ENCODE data around the gene ZNF302. TPM values are rescaled to one million over a fixed set of nuclear protein-coding genes. Genes with fewer than 3 reads are reported as not detected.

ZNF302 gene
- total and polyA plus RNA-seq, 11 donors: 24.3 to 37.2 (median 32.9) TPM

DNA sequence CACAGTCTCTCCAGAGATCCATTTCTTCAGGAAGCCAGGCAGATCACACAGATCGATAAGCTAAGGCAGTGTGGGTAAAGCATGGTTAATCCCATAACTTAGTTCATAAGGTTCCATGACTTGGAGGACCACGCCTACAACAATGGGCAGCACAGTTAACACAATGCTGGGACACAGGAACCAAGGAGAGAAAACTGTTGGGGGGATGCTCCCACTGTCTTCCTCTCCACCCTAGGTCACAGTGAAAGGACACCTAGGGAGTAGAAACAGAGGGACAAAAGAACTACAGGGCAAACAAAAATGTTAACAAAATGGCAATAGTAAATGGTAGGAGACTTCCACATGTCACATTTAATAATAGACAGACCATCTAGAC, 35.8 kb downstream of the ZNF302 start:
- WGBS, 4 donors: 78 to 91% (median 81%) methylated on average over 2 of the region's 2 CpGs
- TF ChIP-seq, protein P1, sequence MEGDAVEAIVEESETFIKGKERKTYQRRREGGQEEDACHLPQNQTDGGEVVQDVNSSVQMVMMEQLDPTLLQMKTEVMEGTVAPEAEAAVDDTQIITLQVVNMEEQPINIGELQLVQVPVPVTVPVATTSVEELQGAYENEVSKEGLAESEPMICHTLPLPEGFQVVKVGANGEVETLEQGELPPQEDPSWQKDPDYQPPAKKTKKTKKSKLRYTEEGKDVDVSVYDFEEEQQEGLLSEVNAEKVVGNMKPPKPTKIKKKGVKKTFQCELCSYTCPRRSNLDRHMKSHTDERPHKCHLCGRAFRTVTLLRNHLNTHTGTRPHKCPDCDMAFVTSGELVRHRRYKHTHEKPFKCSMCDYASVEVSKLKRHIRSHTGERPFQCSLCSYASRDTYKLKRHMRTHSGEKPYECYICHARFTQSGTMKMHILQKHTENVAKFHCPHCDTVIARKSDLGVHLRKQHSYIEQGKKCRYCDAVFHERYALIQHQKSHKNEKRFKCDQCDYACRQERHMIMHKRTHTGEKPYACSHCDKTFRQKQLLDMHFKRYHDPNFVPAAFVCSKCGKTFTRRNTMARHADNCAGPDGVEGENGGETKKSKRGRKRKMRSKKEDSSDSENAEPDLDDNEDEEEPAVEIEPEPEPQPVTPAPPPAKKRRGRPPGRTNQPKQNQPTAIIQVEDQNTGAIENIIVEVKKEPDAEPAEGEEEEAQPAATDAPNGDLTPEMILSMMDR (IDR thresholded peaks at IDR 0.05): no peak
- TF ChIP-seq POLR2A (IDR thresholded peaks at IDR 0.05): no peak
- DNase-seq: no peak
- H3K36me3 ChIP-seq: no peaks in the 10 kb centered on the region
- intact Hi-C loops (cut with DNase I): loop anchor here in 9 of 10 donors (2.0 to 10.0 kb wide), 8 partner anchors 74 to 938 kb away; no protein-coding TSS in a partner anchor
- no peak overlapping the region for H3K27ac ChIP-seq
- no peaks in the 10 kb centered on the region for H3K4me1 ChIP-seq
- no peak overlapping the region for H3K4me3 ChIP-seq
- H3K9me3 ChIP-seq: peaks cover 0 to 23% (median 0%) of the 10 kb centered on the region in 12 donors
- H3K27me3 ChIP-seq: no peaks in the 10 kb centered on the region
- no peak for ATAC-seq

- no peak overlapping the region for H3K27ac ChIP-seq
- no peaks in the 10 kb centered on the region for H3K4me1 ChIP-seq
- H3K27me3 ChIP-seq: no peaks in the 10 kb centered on the region
- peaks cover 0 to 23% (median 0%) of the 10 kb centered on the region in 12 donors for H3K9me3 ChIP-seq
- H3K4me3 ChIP-seq: no peak overlapping the region
- no peaks in the 10 kb centered on the region for H3K36me3 ChIP-seq
- DNase-seq: no peak
- intact Hi-C loops (cut with DNase I): loop anchor here in 2 of 10 donors (10.0 kb wide), 2 partner anchors 211 to 941 kb away; no protein-coding TSS in a partner anchor
- no peak for TF ChIP-seq POLR2A (IDR thresholded peaks at IDR 0.05)
- TF ChIP-seq, protein P1 (IDR thresholded peaks at IDR 0.05): no peak
- no peak for ATAC-seq
Observed at GRCh38 chr19:34715357-34715756, 37.9 kb downstream of the ZNF302 start.

DNA sequence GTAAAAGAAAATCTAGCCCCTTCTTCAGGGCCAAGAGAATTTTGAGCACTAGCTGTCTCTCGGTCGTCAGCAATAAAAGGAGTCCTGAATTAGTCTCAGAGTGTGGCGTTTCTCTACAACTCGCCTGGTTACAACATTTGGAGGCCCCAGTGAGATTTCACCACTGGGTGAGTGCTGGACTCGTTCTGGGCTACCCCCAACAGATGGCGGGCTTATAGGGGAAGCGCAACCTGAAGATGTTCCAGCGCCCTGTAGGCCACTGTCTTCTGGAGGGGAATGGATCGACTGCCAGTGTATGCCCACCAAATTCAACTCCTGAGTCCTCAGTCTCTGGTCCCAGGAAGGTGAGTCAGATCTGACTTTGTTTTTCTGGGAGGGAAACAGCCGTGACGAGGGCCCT, 44.9 kb downstream of the ZNF302 start:
- TF ChIP-seq, protein P1 (IDR thresholded peaks at IDR 0.05): no peak
- TF ChIP-seq POLR2A (IDR thresholded peaks at IDR 0.05): no peak
- DNase-seq (no peak), ATAC-seq (no peak)
- no peaks in the 10 kb centered on the region for H3K9me3 ChIP-seq
- 49 to 65% (median 58%) methylated on average over 11 of the region's 11 CpGs for WGBS, 4 donors
- no peak overlapping the region for H3K27ac ChIP-seq
- intact Hi-C loops (cut with DNase I): no loop called here
- no peaks in the 10 kb centered on the region for H3K36me3 ChIP-seq
- H3K4me3 ChIP-seq: no peak overlapping the region
- H3K27me3 ChIP-seq: no peaks in the 10 kb centered on the region
- no peaks in the 10 kb centered on the region for H3K4me1 ChIP-seq

DNA sequence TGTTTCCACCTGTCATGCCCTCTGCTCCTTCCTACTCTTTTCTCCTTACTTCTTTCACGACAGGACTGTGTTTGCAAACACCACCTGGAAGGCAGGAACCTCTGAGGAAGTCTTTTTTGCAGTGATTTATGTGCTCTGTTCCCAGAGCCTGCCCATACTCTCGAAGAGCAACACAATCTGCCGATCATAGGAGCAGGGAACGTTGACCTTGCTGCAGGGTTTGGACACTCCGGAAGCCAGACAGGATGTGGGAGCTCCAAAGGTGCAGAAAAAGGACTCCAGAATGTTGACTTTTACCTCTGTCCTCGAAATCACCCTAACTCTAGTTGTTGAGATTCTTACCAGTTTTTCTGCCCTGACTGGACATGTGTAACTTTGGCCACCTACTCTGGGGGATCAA, 47.9 kb downstream of the ZNF302 start:
- H3K27me3 ChIP-seq: no peaks in the 10 kb centered on the region
- WGBS, 4 donors: 51 to 60% (median 53%) methylated on average over 6 of the region's 6 CpGs
- no peaks in the 10 kb centered on the region for H3K4me1 ChIP-seq
- H3K27ac ChIP-seq: no peak overlapping the region
- intact Hi-C loops (cut with DNase I): no loop called here
- no peak for ATAC-seq
- no peak overlapping the region for H3K4me3 ChIP-seq
- TF ChIP-seq, protein P1 (IDR thresholded peaks at IDR 0.05): no peak
- no peak for TF ChIP-seq POLR2A (IDR thresholded peaks at IDR 0.05)
- no peak for DNase-seq
- H3K36me3 ChIP-seq: no peaks in the 10 kb centered on the region
- H3K9me3 ChIP-seq: no peaks in the 10 kb centered on the region
